ENCODE data around the gene CCL2.

DNA sequence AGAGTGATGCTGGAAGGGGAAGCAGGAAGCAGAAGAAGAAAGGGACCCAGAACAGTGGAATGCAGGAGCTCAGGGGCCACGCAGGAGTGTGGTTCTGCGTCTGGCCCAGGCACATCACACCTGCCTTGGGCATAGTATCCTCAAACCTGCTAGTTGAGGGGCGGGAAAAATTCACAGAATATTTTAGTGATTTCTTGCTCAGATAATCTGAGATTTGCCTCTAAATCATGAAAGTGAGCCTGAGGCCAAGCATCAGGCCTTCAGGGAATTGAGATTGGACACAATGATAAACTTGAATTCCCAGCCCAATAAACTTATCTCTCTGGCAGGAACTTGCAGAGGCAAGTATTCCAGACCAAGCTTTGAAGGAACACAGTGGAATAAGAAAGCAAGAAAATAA lies 48.5 kb upstream of the CCL2 start:
- TF ChIP-seq EZH2phosphoT487 (IDR thresholded peaks at IDR 0.05; ENCODE audit: insufficient read depth, low read depth), result no peak
- TF ChIP-seq EZH2 (IDR thresholded peaks at IDR 0.05; ENCODE audit: insufficient read depth, poor library complexity, severe bottlenecking), result no peak

Measured in GM23248 (cell line).